HG03558 (cell line): ENCODE data around the gene FUCA2.
"Not testable (repeated sequence)": the region's sequence is repeated elsewhere in the genome, so short reads cannot be mapped to it uniquely, and the experiment has no call there.

ENCODE experiments used
- ATAC-seq: cut with Tn5 transposase; IDR thresholded peaks from one replicate; pipeline ENCODE4 v1.9.1; 2021; ENCODE audit warnings: moderate number of reproducible peaks; ENCODE audit not compliant: unreplicated experiment; ENCODE audit errors: extremely low read depth

FUCA2 gene

DNA sequence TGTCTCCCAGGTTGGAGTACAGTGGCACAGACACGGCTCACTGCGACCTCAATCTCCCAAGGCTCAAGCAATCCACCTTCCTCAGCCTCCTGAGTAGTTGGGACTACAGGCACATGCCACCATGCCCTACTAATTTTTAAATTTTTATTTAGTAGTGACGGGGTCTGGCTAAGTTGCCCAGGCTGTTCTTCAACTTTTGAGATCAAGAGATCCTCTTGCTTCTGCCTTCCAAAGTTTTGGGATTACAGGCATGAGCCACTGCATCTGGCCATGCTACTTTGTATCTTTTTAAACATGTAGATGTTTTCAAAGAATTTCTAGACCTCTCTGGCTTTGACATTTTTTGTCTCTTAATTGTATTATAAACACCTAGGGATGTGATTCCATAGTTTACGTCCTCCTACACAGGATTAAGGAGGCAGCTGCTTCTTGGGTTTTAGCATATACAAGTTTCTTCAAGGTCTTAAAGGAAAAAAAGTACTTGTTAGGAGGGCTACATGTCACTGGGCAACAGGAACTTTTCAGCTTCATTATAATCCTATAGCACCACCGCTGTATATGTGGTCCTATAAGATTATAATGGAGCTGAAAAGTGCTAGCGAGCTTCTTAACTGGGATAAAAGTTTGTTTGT is 62.3 kb downstream of the FUCA2 start:
- no peak for ATAC-seq

DNA sequence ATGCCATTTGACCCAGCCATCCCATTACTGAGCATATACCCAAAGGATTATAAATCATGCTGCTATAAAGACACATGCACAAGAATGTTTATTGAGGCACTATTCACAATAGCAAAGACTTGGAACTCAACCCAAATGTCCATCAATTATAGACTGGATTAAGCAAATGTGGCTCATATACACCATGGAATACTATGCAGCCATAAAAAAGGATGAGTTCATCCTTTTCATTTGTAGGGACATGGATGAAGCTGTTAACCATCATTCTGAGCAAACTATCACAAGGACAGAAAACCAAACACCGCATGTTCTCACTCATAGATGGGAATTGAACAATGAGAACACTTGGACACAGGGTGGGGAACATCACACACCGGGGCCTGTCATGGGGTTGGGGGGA is 63.7 kb downstream of the FUCA2 start:
- not testable (repeated sequence) for ATAC-seq
